Omental fat pad (tissue), 4 donors: ENCODE data around the gene NFIB. TPM values are rescaled to one million over a fixed set of nuclear protein-coding genes. Genes with fewer than 3 reads are reported as not detected.

Source experiments
- ATAC-seq: fragments of 150-250 bp; one replicate; pipeline ENCODE4 v1.9.1; 2016; ENCODE audit warnings: mild to moderate bottlenecking, moderate library complexity; ENCODE audit not compliant: low FRiP score
- DNase-seq: peaks from one replicate; pipeline ENCODE4 v3.0.0-alpha.2; 2019; ENCODE audit warnings: low spot score
- CTCF ChIP-seq, 3 donors: fragments of 450-650 bp; IDR thresholded peaks; one replicate each; pipeline ENCODE4 v1.5.1; 2016 to 2017; ENCODE audit warnings: antibody characterized with exemption in 3 of 3, mild to moderate bottlenecking in 3 of 3, moderate library complexity in 2 of 3
- total RNA-seq, 4 donors: library from RNA; depleted of rRNA; stranded (reverse); fragments of >200 nt; gene quantifications; one replicate each; pipeline ENCODE4 v1.1.0, GENCODE V29; 2016

The NFIB gene
- total RNA-seq, 4 donors from 2014 or later, result 55.1 to 265 (median 106) TPM

- ATAC-seq (no peak), DNase-seq (no peak)
- no peak for TF ChIP-seq CTCF (IDR thresholded peaks at IDR 0.05)
Measured at GRCh38 chr9:14310311-14310710, 3.6 kb downstream of the NFIB start.

- TF ChIP-seq CTCF (IDR thresholded peaks at IDR 0.05), result no peak
- ATAC-seq (no peak), DNase-seq (no peak)
Measured at GRCh38 chr9:14309403-14309802, 4.5 kb downstream of the NFIB start.

- TF ChIP-seq CTCF (IDR thresholded peaks at IDR 0.05), result no peak
- DNase-seq (no peak), ATAC-seq (no peak)
Measured at GRCh38 chr9:14308853-14309145, 5.1 kb downstream of the NFIB start.

- DNase-seq (no peak), ATAC-seq (no peak)
- no peak for TF ChIP-seq CTCF (IDR thresholded peaks at IDR 0.05)
Measured at GRCh38 chr9:14307989-14308852, 5.7 kb downstream of the NFIB start.

GRCh38 chr9:14306672-14307660, 7.0 kb downstream of the NFIB start:
- peak; percentile 44 for ATAC-seq
- TF ChIP-seq CTCF (IDR thresholded peaks at IDR 0.05), result no peak
- no peak for DNase-seq

- ATAC-seq (no peak), DNase-seq (no peak)
- no peak for TF ChIP-seq CTCF (IDR thresholded peaks at IDR 0.05)
Measured at GRCh38 chr9:14306188-14306587, 7.8 kb downstream of the NFIB start.
